Gastrocnemius medialis (tissue), 4 donors: ENCODE measurements around the gene ITPR2. TPM values are rescaled to one million over a fixed set of nuclear protein-coding genes. Genes with fewer than 3 reads are reported as not detected.

Experiments
- ATAC-seq, 2 donors: fragments of 150-250 bp; one replicate each; pipeline ENCODE4 v1.9.1; 2016
- DNase-seq, 2 donors: peaks; one replicate each; pipeline ENCODE4 v3.0.0-alpha.2; 2019
- H3K27ac ChIP-seq, 4 donors: fragments of 200-600 bp; sonication (generic); 1 replicate in 1 of 4; 2 replicates in 3 of 4; pipeline ENCODE4 v1.5.1; 2016 to 2018; ENCODE audit warnings: mild to moderate bottlenecking in 2 of 4, moderate library complexity in 1 of 4
- H3K27me3 ChIP-seq, 3 donors: fragments of 200-600 bp; sonication (generic) in 2 of 3; 1 replicate in 1 of 3; 2 replicates in 2 of 3; pipeline versions ENCODE4 v1.5.1 to v1.6.0; 2016 to 2019; ENCODE audit warnings: mild to moderate bottlenecking in 1 of 3, moderate library complexity in 1 of 3
- H3K36me3 ChIP-seq, 2 donors: fragments of 200-600 bp; sonication (generic) in 1 of 2; one replicate each; pipeline ENCODE4 v1.5.1; 2017 to 2018
- H3K4me1 ChIP-seq, 2 donors: fragments of 200-600 bp; sonication (generic) in 1 of 2; one replicate each; pipeline ENCODE4 v1.5.1; 2016 to 2017; ENCODE audit warnings: mild to moderate bottlenecking in 2 of 2
- H3K4me3 ChIP-seq, 4 donors: fragments of 200-600 bp; sonication (generic) in 3 of 4; 1 replicate in 1 of 4; 2 replicates in 3 of 4; pipeline ENCODE4 v1.5.1; 2016 to 2019; ENCODE audit warnings: mild to moderate bottlenecking in 2 of 4
- H3K9me3 ChIP-seq, 3 donors: fragments of 200-600 bp; sonication (generic) in 2 of 3; 1 replicate in 1 of 3; 2 replicates in 2 of 3; pipeline ENCODE4 v1.5.1; 2016 to 2019
- CTCF ChIP-seq, 5 experiments: fragments of 450-650 bp in 3 of 5; fragments of 200-600 bp in 2 of 5; sonication (generic) in 2 of 5; IDR thresholded peaks in 4 of 5; conservative IDR thresholded peaks in 1 of 5; 1 replicate in 4 of 5; 2 replicates in 1 of 5; pipeline ENCODE4 v1.5.1; 2016 to 2019; ENCODE audit warnings: antibody characterized with exemption in 5 of 5, mild to moderate bottlenecking in 3 of 5, moderate library complexity in 3 of 5
- POLR2A ChIP-seq, 2 donors: fragments of 450-650 bp; IDR thresholded peaks; one replicate each; pipeline ENCODE4 v1.6.1; 2017; ENCODE audit warnings: antibody characterized with exemption in 2 of 2, mild to moderate bottlenecking in 2 of 2, moderate library complexity in 2 of 2
- in situ Hi-C, 4 donors: fragments of 200-750 bp; cut with MboI; loops; one replicate each; pipeline versions ENCODE4 v1.15.0 to v1.8.0; 2017; ENCODE audit warnings: low sequenced_read_pairs in 4 of 4
- intact Hi-C: fragments of 100-400 bp; cut with DNase I; formaldehyde crosslinking; loops from one replicate; pipeline ENCODE4 v1.15.1; 2023; ENCODE audit warnings: low total_unique reads
- total RNA-seq, 4 donors: library from RNA; depleted of rRNA; stranded (reverse); fragments of >200 nt; gene quantifications; one replicate each; pipeline versions ENCODE4 v1.1.0 to v1.2.3, GENCODE V29; 2016

The ITPR2 gene
- total RNA-seq, 4 donors from 2014 or later, result 3.8 to 23.8 (median 4.1) TPM

- TF ChIP-seq CTCF (IDR thresholded peaks at IDR 0.05 in 4 of 5, conservative IDR thresholded peaks at IDR 0.05 in 1 of 5) (no peak), POLR2A (IDR thresholded peaks at IDR 0.05) (no peak)
- intact Hi-C loops (no loop called here), in situ Hi-C loops (no loop called here)
- peak overlapping the region in 1 of 4 donors; percentile 68 for H3K27ac ChIP-seq
- ATAC-seq, result peak; percentile 70 to 90
- no peaks in the 10 kb centered on the region for H3K36me3 ChIP-seq
- peaks cover 0 to 3% (median 0%) of the 10 kb centered on the region in 3 donors for H3K9me3 ChIP-seq
- no peak for DNase-seq
- H3K27me3 ChIP-seq, result no peaks in the 10 kb centered on the region
- no peak overlapping the region for H3K4me3 ChIP-seq
- H3K4me1 ChIP-seq, result peaks cover 5 to 23% of the 10 kb centered on the region in 2 donors
Measured at GRCh38 chr12:26773313-26774104, 59.5 kb downstream of the ITPR2 start.

GRCh38 chr12:26771861-26772260 lies 61.1 kb downstream of the ITPR2 start:
- Histone ChIP-seq H3K4me3 (no peak overlapping the region), H3K27me3 (no peaks in the 10 kb centered on the region), H3K4me1 (peaks cover 5 to 23% of the 10 kb centered on the region in 2 donors), H3K27ac (no peak overlapping the region), H3K36me3 (no peaks in the 10 kb centered on the region), H3K9me3 (no peaks in the 10 kb centered on the region)
- DNase-seq, result no peak
- ATAC-seq, result no peak
- in situ Hi-C loops, result no loop called here
- TF ChIP-seq POLR2A (IDR thresholded peaks at IDR 0.05) (no peak), CTCF (IDR thresholded peaks at IDR 0.05 in 4 of 5, conservative IDR thresholded peaks at IDR 0.05 in 1 of 5) (no peak)
- intact Hi-C loops, result no loop called here

DNA sequence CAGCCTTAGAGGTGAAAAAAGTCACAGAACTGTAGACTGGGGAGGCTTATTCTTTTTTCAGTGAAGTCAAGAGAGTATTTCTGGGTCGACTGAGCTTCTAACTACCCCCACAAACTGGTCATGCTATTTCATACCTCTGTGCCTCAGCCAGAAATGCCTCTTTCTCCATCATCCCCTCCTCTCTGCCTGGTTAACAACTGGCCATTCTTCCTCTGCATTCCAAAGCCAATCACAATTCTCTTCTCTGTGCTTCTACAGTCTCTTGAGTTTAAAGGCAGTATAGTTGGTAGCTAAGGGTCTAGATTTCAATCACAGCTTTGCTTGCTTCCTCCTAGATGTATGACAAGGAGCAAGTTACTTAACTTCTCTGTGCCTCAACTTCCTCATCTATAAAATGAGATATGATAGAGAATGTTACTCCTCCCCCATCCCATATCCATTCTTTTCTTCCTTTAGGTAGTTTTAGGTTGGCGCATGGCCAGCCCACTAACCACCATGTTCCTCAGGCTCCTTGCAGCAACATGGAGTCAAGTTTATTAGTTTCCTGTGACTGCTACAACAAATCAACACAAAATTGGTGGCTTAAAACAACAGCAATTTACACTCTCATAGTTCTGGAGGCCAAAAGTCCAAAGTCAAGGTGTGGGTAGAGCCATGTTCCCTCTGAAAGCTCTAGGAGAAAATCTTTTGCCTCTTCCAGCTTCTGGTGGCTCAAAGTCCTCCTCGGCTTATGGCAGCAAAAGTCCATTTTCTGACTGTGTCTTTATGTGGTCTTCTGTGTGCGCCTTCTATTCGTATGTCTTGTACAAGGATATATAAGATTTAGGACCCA lies 62.5 kb downstream of the ITPR2 start:
- no peaks in the 10 kb centered on the region for H3K27me3 ChIP-seq
- intact Hi-C loops (no loop called here), in situ Hi-C loops (no loop called here)
- H3K36me3 ChIP-seq, result no peaks in the 10 kb centered on the region
- no peak for DNase-seq
- no peak for TF ChIP-seq CTCF (IDR thresholded peaks at IDR 0.05 in 4 of 5, conservative IDR thresholded peaks at IDR 0.05 in 1 of 5)
- H3K4me3 ChIP-seq, result no peak overlapping the region
- no peak overlapping the region for H3K27ac ChIP-seq
- H3K4me1 ChIP-seq, result peaks cover 5 to 23% of the 10 kb centered on the region in 2 donors
- ATAC-seq, result no peak
- H3K9me3 ChIP-seq, result no peaks in the 10 kb centered on the region

DNA sequence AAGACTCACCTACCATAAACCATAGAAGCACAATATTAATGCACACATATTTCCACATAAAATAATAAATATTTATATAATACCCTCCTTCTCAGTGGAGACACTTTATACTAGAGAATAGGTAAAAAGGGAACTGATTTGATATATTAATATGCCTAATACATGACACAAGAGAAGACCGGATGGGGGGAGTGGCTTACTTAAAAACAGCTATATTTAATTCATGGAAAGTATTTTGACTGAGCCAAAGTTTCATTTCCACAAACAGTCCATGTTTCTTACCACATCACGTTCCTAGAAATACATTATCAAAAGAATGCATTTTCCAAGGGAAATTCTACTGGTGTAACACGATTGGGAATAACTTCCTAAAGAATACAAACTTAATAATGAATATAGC lies 63.4 kb downstream of the ITPR2 start:
- in situ Hi-C loops (no loop called here), intact Hi-C loops (no loop called here)
- Histone ChIP-seq H3K9me3 (no peaks in the 10 kb centered on the region), H3K27ac (no peak overlapping the region), H3K27me3 (no peaks in the 10 kb centered on the region), H3K4me3 (no peak overlapping the region), H3K36me3 (no peaks in the 10 kb centered on the region), H3K4me1 (peaks cover 5 to 23% of the 10 kb centered on the region in 2 donors)
- DNase-seq (no peak), ATAC-seq (no peak)
- no peak for TF ChIP-seq POLR2A (IDR thresholded peaks at IDR 0.05)
- no peak for TF ChIP-seq CTCF (IDR thresholded peaks at IDR 0.05 in 4 of 5, conservative IDR thresholded peaks at IDR 0.05 in 1 of 5)
